HepG2 (cell line): ENCODE results near the gene GNAZ.

Experiments
- CTCF ChIP-seq: sonication (generic); formaldehyde crosslinking; IDR thresholded peaks from 2 replicates; pipeline ENCODE4 v1.5.0; 2020; ENCODE audit warnings: mild to moderate bottlenecking, missing genetic modification reagents, moderate library complexity
- FLYWCH1 ChIP-seq: sonication (generic); formaldehyde crosslinking; IDR thresholded peaks from 2 replicates; pipeline ENCODE4 v1.8.1; 2023; ENCODE audit warnings: mild to moderate bottlenecking, missing genetic modification reagents
- HNF4G ChIP-seq, 2 experiments: sonication (generic) in 1 of 2; formaldehyde crosslinking in 1 of 2; IDR thresholded peaks; 2 replicates each; pipeline versions ENCODE4 v1.4.0 to v1.6.1; 2011 to 2020; ENCODE audit warnings: borderline replicate concordance in 2 of 2, low read depth in 2 of 2, mild to moderate bottlenecking in 2 of 2, low read length in 1 of 2, missing genetic modification reagents in 1 of 2, moderate library complexity in 1 of 2
- ISX ChIP-seq: sonication (generic); formaldehyde crosslinking; conservative IDR thresholded peaks from 2 replicates; pipeline ENCODE4 v1.5.0; 2020; ENCODE audit warnings: missing genetic modification reagents
- PAX8 ChIP-seq: sonication (generic); formaldehyde crosslinking; IDR thresholded peaks from 2 replicates; pipeline ENCODE4 v1.8.0; 2022; ENCODE audit warnings: mild to moderate bottlenecking, missing genetic modification reagents, borderline replicate concordance
- SNAI1 ChIP-seq: sonication (generic); formaldehyde crosslinking; IDR thresholded peaks from 2 replicates; pipeline ENCODE4 v1.5.0; 2020; ENCODE audit warnings: mild to moderate bottlenecking, missing genetic modification reagents, borderline replicate concordance
- TFAP4 ChIP-seq: sonication (generic); IDR thresholded peaks from 2 replicates; pipeline ENCODE4 v1.6.1; 2016; ENCODE audit warnings: low read depth, borderline replicate concordance
- ZNF292 ChIP-seq: sonication (generic); formaldehyde crosslinking; IDR thresholded peaks from 2 replicates; pipeline ENCODE4 v1.8.1; 2022; ENCODE audit warnings: mild to moderate bottlenecking, low read depth, missing genetic modification reagents, borderline replicate concordance
- TF ChIP-seq, protein P1 (sequence below), 2 experiments: IDR thresholded peaks; 2 replicates each; pipeline ENCODE4 v1.6.1; 2011 to 2012; ENCODE audit warnings: low read length in 2 of 2, borderline replicate concordance in 1 of 2, low read depth in 1 of 2, mild to moderate bottlenecking in 1 of 2, moderate library complexity in 1 of 2

GRCh38 chr22:23055449-23056179 lies 14.7 kb upstream of the GNAZ start:
- TF ChIP-seq FLYWCH1 (CRISPR knock-in tag) (no peak), TFAP4 (no peak), ISX (CRISPR knock-in tag) (no peak), HNF4G (IDR thresholded peaks at IDR 0.05; ENCODE audit: borderline replicate concordance, low read depth, low read length) (no peak), HNF4G (CRISPR knock-in tag; IDR thresholded peaks at IDR 0.05; ENCODE audit: borderline replicate concordance, low read depth) (no peak), PAX8 (CRISPR knock-in tag) (no peak), CTCF (CRISPR knock-in tag) (no peak), ZNF292 (CRISPR knock-in tag) (no peak), SNAI1 (CRISPR knock-in tag) (no peak)
- TF ChIP-seq, protein P1, sequence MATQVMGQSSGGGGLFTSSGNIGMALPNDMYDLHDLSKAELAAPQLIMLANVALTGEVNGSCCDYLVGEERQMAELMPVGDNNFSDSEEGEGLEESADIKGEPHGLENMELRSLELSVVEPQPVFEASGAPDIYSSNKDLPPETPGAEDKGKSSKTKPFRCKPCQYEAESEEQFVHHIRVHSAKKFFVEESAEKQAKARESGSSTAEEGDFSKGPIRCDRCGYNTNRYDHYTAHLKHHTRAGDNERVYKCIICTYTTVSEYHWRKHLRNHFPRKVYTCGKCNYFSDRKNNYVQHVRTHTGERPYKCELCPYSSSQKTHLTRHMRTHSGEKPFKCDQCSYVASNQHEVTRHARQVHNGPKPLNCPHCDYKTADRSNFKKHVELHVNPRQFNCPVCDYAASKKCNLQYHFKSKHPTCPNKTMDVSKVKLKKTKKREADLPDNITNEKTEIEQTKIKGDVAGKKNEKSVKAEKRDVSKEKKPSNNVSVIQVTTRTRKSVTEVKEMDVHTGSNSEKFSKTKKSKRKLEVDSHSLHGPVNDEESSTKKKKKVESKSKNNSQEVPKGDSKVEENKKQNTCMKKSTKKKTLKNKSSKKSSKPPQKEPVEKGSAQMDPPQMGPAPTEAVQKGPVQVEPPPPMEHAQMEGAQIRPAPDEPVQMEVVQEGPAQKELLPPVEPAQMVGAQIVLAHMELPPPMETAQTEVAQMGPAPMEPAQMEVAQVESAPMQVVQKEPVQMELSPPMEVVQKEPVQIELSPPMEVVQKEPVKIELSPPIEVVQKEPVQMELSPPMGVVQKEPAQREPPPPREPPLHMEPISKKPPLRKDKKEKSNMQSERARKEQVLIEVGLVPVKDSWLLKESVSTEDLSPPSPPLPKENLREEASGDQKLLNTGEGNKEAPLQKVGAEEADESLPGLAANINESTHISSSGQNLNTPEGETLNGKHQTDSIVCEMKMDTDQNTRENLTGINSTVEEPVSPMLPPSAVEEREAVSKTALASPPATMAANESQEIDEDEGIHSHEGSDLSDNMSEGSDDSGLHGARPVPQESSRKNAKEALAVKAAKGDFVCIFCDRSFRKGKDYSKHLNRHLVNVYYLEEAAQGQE (IDR thresholded peaks at IDR 0.05; ENCODE audit: borderline replicate concordance in 1 of 2, low read depth in 1 of 2, low read length in 2 of 2): no peak
